HG03442 (cell line): Measurements from ENCODE around the gene SCAMP1.
"Not testable (repeated sequence)": the region's sequence is repeated elsewhere in the genome, so short reads cannot be mapped to it uniquely, and the experiment has no call there.

Experiments used
- ATAC-seq: cut with Tn5 transposase; IDR thresholded peaks from one replicate; pipeline ENCODE4 v1.9.1; 2021; ENCODE audit warnings: mild to moderate bottlenecking, moderate library complexity; ENCODE audit not compliant: unreplicated experiment

Gene SCAMP1

GRCh38 chr5:78420548-78420947, 60.1 kb downstream of the SCAMP1 start:
- no peak for ATAC-seq

- ATAC-seq = no peak
These were observed 64.2 kb downstream of the SCAMP1 start for GRCh38 chr5:78424665-78425064.

DNA sequence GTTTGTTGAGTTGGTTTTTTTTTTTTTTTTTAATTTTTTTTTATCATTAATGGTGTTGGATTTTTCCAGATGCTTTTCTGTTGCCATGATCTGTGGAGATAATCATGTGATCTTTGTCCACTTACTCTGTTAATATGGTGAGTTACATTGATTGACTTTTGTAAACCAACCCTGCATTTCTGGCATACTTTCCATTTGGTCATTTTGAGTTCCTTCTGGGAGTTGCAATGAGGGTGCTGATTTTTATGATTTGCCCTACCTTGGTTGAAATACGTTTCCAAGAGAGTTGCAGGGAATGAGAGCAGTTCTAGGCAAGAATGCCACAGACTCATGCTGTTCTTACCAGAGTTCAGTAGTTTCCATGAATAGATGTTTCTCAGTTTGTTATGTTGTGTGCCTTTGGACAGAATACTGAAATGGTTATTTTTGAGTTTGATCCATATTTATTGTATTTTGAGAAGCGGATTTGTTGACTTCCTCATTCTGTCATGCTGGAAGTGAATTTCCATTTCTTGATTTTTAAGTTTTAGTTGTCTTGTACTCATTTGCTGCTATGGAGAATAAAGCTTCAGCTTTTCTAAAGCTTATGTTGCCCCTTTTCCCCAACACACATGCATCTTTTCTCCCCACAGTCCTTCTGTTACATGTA, 69.0 kb downstream of the SCAMP1 start:
- ATAC-seq = no peak

DNA sequence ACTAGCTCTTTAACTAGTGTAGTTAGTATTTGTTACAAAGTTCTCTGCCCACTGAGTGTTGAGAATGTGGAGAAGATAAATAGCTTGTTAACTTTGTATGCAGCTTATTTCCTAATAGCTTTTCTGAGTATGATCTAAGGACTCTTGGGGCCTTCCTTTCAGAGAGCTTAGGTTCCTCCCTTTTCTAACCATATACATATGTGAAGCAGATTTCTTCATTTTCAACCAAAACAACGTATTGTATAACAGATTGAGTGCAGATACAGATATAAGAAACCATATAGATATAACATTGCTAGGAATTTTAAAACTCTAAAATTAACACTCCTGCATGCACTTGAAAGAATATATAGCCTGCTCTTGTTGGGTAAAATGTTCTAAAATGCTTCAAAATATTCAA, 70.4 kb downstream of the SCAMP1 start:
- ATAC-seq = no peak

GRCh38 chr5:78433972-78434371, 73.6 kb downstream of the SCAMP1 start:
- no peak for ATAC-seq

DNA sequence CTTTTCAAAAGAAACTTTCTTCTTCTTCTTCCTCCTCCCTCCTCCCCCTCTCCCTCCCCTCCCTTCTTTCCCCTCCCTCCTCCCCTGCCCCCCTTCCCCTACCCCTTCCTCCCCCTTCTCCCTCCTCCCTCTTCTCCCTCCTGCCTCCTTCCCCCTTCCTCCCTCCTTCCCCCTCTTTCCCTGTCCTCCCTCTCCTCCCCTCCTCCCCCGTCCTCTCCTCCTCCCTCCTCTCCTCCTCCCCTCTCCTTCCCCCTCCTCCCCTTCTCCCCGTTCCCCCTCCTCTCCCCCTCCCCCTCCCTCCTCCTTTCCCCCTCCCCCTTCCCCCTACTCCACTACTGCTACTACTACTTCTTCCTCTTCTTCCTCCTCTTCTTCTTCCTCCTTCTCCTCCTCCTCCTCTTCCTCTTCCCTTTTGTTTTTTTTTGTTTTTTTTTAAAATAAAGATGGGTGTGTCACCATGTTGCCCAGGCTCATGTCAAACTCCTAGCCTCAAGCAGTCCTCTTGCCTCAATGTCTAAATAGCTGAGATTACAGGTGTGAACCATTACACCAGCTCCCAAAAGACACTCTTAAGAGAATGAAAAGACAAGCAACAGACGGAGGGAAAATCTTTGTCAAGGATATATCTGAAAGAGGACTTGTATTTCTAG, 87.5 kb downstream of the SCAMP1 start:
- ATAC-seq = no peak

DNA sequence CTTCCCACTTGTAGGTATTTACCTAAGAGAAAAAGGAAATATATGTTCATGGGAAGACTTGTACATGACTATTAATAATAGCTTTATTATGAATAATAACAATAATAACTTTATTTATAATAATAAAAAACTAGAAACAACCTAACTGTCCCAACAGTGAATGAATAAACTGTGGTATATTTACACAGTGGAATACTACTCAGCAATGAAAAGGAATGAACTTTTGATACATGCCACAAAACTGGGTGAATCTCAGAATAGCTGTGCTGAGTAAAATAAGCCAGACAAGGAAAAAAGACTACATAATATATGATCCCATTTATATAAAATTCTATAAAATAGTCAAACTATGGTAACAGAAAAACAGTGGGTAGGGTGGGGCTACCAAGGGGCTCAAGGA, 88.7 kb downstream of the SCAMP1 start:
- ATAC-seq = no peak

- not testable (repeated sequence) for ATAC-seq
These were observed 97.1 kb downstream of the SCAMP1 start for GRCh38 chr5:78457507-78457906.

- ATAC-seq = no peak
These were observed 98.4 kb downstream of the SCAMP1 start for GRCh38 chr5:78458843-78459242.

GRCh38 chr5:78467140-78467539, 106.7 kb downstream of the SCAMP1 start:
- no peak for ATAC-seq

DNA sequence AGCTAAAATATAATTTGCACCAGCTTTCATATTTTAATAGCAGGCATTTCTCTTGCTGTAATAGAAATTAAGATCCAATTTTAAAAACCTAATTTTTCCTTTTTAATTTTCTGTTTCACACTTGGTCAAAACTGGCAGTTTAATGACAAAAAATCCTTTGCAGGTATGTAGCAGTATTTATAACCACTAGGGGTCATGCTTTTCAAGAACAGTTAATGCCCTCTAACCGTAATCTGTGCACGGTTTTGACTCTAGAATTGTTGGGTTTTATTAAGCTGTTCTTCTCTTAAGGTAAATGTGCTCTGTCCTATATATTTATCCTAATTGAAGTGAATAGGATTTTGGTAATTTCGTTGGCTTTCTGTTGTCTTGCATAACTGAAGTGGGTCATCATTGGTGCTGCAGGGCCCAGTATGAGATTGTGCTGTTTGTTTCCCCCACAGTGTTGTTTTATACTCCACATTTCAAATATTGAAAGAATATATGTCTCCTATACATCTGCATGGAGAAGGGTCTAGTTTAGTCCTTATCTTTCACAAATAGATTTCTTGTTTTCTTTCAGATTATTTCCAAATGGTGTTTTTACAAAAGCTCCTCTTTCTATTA, 107.4 kb downstream of the SCAMP1 start:
- ATAC-seq = no peak

GRCh38 chr5:78471896-78472295, 111.5 kb downstream of the SCAMP1 start:
- ATAC-seq = no peak

- ATAC-seq = no peak
These were observed 112.2 kb downstream of the SCAMP1 start for GRCh38 chr5:78472469-78473106.

- no peak for ATAC-seq
These were observed 113.3 kb downstream of the SCAMP1 start for GRCh38 chr5:78473751-78474150.

DNA sequence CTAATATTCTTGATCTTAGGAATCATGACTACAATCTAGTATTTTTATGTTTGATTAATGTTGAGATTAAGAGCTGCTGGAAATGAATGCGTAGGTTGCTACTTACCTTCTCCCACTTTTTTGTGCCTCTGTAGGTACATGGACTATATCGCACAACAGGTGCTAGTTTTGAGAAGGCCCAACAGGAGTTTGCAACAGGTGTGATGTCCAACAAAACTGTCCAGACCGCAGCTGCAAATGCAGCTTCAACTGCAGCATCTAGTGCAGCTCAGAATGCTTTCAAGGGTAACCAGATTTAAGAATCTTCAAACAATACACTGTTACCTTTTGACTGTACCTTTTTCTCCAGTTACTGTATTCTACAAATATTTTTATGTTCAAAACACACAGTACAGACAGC, 115.0 kb downstream of the SCAMP1 start:
- no peak for ATAC-seq

DNA sequence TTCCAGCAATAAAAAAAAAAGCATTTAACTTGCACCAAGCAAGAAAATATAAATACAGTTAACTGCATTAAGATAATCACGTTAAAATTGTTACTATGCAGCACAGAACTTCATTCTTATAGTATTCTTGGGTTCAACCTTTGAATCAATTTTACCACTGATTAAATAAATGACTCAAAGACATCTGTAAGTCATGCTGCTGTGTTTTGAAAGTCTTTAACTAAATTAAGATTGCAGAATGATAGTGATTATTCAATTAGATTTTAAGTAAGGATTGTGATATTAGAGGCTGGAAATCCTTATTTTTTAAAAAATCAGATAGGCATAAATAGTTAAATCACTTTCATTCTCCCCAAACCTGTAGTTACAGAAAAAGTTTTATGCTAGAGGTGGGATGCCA, 116.4 kb downstream of the SCAMP1 start:
- no peak for ATAC-seq

DNA sequence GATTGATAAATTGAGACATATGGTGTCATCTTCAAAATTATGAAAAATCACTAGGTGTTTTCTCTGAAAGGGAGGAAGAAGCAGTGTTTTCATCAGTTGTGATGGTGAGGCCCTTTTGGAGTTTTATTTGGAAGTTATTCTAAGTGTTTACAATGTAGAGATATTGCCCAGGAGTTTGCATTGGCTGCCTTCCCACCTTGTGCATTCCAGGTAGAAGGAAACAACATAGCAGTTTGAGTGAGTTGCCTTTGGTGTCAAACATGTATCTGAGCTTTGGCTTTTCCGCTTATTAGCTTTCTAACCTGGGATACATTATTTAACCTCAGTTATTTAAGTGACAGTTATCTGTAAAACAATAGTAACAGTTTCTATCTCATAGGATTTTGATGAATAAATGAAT, 122.5 kb downstream of the SCAMP1 start:
- no peak for ATAC-seq

- ATAC-seq = peak; percentile 70
These were observed 123.5 kb downstream of the SCAMP1 start for GRCh38 chr5:78483809-78484521.

GRCh38 chr5:78486218-78486617, 125.8 kb downstream of the SCAMP1 start:
- no peak for ATAC-seq

GRCh38 chr5:78487846-78488245, 127.4 kb downstream of the SCAMP1 start:
- no peak for ATAC-seq
